Neural cell (in vitro differentiated cells): ENCODE measurements around the gene SRA1. TPM values are rescaled to one million over a fixed set of nuclear protein-coding genes. Genes with fewer than 3 reads are reported as not detected.

Experiments used
- H2AFZ ChIP-seq: fragments of 200-600, 300-800 bp; sonication (generic), shearing (Covaris generic); 2 replicates; pipeline ENCODE4 v1.6.0; 2014; ENCODE audit warnings: low read depth, mild to moderate bottlenecking, antibody characterized with exemption, low read length, moderate library complexity
- H3F3A ChIP-seq: fragments of 200-600 bp; shearing (Covaris generic); 2 replicates; pipeline ENCODE4 v1.6.1; 2016; ENCODE audit warnings: mild to moderate bottlenecking, moderate library complexity, mixed read lengths, antibody characterized with exemption, low read length; ENCODE audit not compliant: insufficient read depth, poor library complexity, severe bottlenecking
- H3K27ac ChIP-seq: fragments of 200-600, 300-800 bp; sonication (generic), shearing (Covaris generic); 2 replicates; pipeline ENCODE4 v1.5.1; 2014; ENCODE audit warnings: mild to moderate bottlenecking, low read length, moderate library complexity
- H3K27me3 ChIP-seq: fragments of 300-800, 200-600 bp; sonication (generic), shearing (Covaris generic); 2 replicates; pipeline ENCODE4 v1.6.0; 2014; ENCODE audit warnings: mild to moderate bottlenecking, low read depth, low read length, moderate library complexity; ENCODE audit not compliant: insufficient read depth
- H3K36me3 ChIP-seq: fragments of 300-800, 200-600 bp; sonication (generic), shearing (Covaris generic); 2 replicates; pipeline ENCODE4 v1.5.1; 2014; ENCODE audit warnings: mild to moderate bottlenecking, antibody characterized with exemption, low read length, moderate library complexity; ENCODE audit not compliant: insufficient read depth
- H3K4me2 ChIP-seq: fragments of 300-800, 200-600 bp; sonication (generic), shearing (Covaris generic); 2 replicates; pipeline ENCODE4 v1.6.0; 2014; ENCODE audit warnings: mild to moderate bottlenecking, low read length
- H3K4me3 ChIP-seq: fragments of 300-800, 200-600 bp; sonication (generic), shearing (Covaris generic); 2 replicates; pipeline ENCODE4 v1.5.1; 2014; ENCODE audit warnings: mild to moderate bottlenecking, low read length, moderate library complexity
- H3K79me2 ChIP-seq: fragments of 200-600 bp; shearing (Covaris generic); replicated peaks from 2 replicates; pipeline ENCODE4 v1.6.0; 2014; ENCODE audit warnings: mild to moderate bottlenecking, low read length, moderate library complexity; ENCODE audit not compliant: insufficient read depth
- H3K9ac ChIP-seq: fragments of 300-800, 200-600 bp; sonication (generic), shearing (Covaris generic); 2 replicates; pipeline ENCODE4 v1.6.1; 2016; ENCODE audit warnings: mild to moderate bottlenecking, low read length, mixed read lengths
- H3K9me2 ChIP-seq: fragments of 200-600 bp; shearing (Covaris generic); 2 replicates; pipeline ENCODE4 v1.6.1; 2016; ENCODE audit warnings: mild to moderate bottlenecking, low read length, mixed read lengths; ENCODE audit not compliant: insufficient read depth
- H3K9me3 ChIP-seq: fragments of 200-600, 300-800 bp; sonication (generic), shearing (Covaris generic); 2 replicates; pipeline ENCODE4 v1.6.1; 2016; ENCODE audit warnings: mild to moderate bottlenecking, mixed run types, low read length, moderate library complexity, mixed read lengths
- H4K20me1 ChIP-seq: fragments of 200-600 bp; shearing (Covaris generic); 2 replicates; pipeline ENCODE4 v1.6.1; 2016; ENCODE audit warnings: mild to moderate bottlenecking, mixed run types; ENCODE audit not compliant: insufficient read depth
- CTCF ChIP-seq: fragments of 450-650 bp; IDR thresholded peaks from 2 replicates; pipeline ENCODE4 v1.5.1; 2014; ENCODE audit warnings: antibody characterized with exemption, mild to moderate bottlenecking, moderate library complexity; ENCODE audit not compliant: poor library complexity, severe bottlenecking
- EP300 ChIP-seq: fragments of 450-650 bp; conservative IDR thresholded peaks from 2 replicates; pipeline ENCODE4 v1.6.1; 2014; ENCODE audit warnings: antibody characterized with exemption, mild to moderate bottlenecking, moderate library complexity; ENCODE audit not compliant: poor library complexity, severe bottlenecking
- EZH2 ChIP-seq: fragments of 200-600, 300-800 bp; shearing (Covaris generic), sonication (generic); IDR thresholded peaks from 2 replicates; pipeline ENCODE4 v1.6.1; 2014; ENCODE audit warnings: antibody characterized with exemption, low read length, borderline replicate concordance, mild to moderate bottlenecking; ENCODE audit not compliant: insufficient read depth, poor library complexity, severe bottlenecking
- MXI1 ChIP-seq: fragments of 450-650 bp; conservative IDR thresholded peaks from 2 replicates; pipeline ENCODE4 v1.6.1; 2014; ENCODE audit warnings: antibody characterized with exemption, mild to moderate bottlenecking; ENCODE audit not compliant: poor library complexity, severe bottlenecking
- POLR2AphosphoS5 ChIP-seq: IDR thresholded peaks from 2 replicates; pipeline ENCODE4 v1.6.1; 2012
- RAD21 ChIP-seq: fragments of 450-650 bp; conservative IDR thresholded peaks from 2 replicates; pipeline ENCODE4 v1.6.1; 2014; ENCODE audit warnings: antibody characterized with exemption, mild to moderate bottlenecking, moderate library complexity
- REST ChIP-seq: IDR thresholded peaks from 2 replicates; pipeline ENCODE4 v1.6.1; 2012; ENCODE audit warnings: borderline replicate concordance
- SMC3 ChIP-seq: fragments of 450-650 bp; conservative IDR thresholded peaks from 2 replicates; pipeline ENCODE4 v1.6.1; 2014; ENCODE audit warnings: antibody characterized with exemption, mild to moderate bottlenecking, moderate library complexity; ENCODE audit not compliant: poor library complexity
- TAF1 ChIP-seq: IDR thresholded peaks from 2 replicates; pipeline ENCODE4 v1.6.1; 2012; ENCODE audit warnings: low read depth
- polyA plus RNA-seq: library from polyadenylated mRNA; depleted of rRNA; stranded (reverse); fragments of >200 nt; gene quantifications from 2 replicates; pipeline ENCODE4 v1.2.3, GENCODE V29; 2014

The SRA1 gene
- polyA plus RNA-seq, 1 donor from 2014 or later, result 73.5 TPM

GRCh38 chr5:140591747-140592372 is 34.6 kb upstream of the SRA1 start:
- no peak overlapping the region for H3K4me2 ChIP-seq
- H2AFZ ChIP-seq, result no peak overlapping the region
- H4K20me1 ChIP-seq, result no peaks in the 10 kb centered on the region
- no peaks in the 10 kb centered on the region for H3K9me2 ChIP-seq
- no peak overlapping the region for H3K9ac ChIP-seq
- no peak overlapping the region for H3K27ac ChIP-seq
- no peaks in the 10 kb centered on the region for H3K36me3 ChIP-seq
- no peaks in the 10 kb centered on the region for H3K9me3 ChIP-seq
- no peak overlapping the region for H3K4me3 ChIP-seq
- no peak for TF ChIP-seq SMC3
- no peak for TF ChIP-seq EP300
- no peak for TF ChIP-seq EZH2
- no peak for TF ChIP-seq REST
- TF ChIP-seq MXI1, result no peak
- no peak for TF ChIP-seq TAF1
- TF ChIP-seq RAD21, result no peak
- no peak for TF ChIP-seq POLR2AphosphoS5
- no peak for TF ChIP-seq CTCF
- H3F3A ChIP-seq, result no peaks in the 10 kb centered on the region
- no peaks in the 10 kb centered on the region for H3K79me2 ChIP-seq
- H3K27me3 ChIP-seq, result no peaks in the 10 kb centered on the region

DNA sequence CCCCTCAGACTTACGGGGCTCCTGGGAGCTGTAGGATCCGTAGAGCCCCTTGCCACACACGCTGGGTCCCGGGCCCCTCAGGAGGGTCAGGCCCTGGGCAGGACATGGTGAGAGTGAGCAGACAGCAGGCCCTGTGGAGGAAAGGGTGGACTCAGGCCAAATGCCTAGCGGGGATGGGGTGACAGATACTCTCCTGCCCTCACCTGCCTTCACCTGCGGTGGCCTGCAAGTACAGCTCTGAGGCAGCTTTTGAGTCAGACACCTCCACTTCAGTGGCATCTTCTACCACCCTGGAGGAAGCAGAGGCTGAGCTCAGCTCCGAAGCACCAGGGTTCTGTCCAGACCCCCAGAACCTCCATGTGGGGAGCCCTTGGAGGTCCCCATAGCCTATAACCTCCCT is 33.6 kb upstream of the SRA1 start:
- Histone ChIP-seq H3K79me2 (no peaks in the 10 kb centered on the region), H3K9me3 (no peaks in the 10 kb centered on the region), H3K4me3 (no peak overlapping the region), H3K27me3 (no peaks in the 10 kb centered on the region), H2AFZ (no peak overlapping the region), H4K20me1 (no peaks in the 10 kb centered on the region), H3F3A (no peaks in the 10 kb centered on the region), H3K9ac (no peak overlapping the region), H3K4me2 (no peak overlapping the region), H3K27ac (no peak overlapping the region), H3K36me3 (no peaks in the 10 kb centered on the region), H3K9me2 (no peaks in the 10 kb centered on the region)
- no peak for TF ChIP-seq TAF1
- no peak for TF ChIP-seq RAD21
- TF ChIP-seq REST, result no peak
- TF ChIP-seq CTCF, result no peak
- TF ChIP-seq MXI1, result no peak
- no peak for TF ChIP-seq EP300
